HG03469 (cell line): ENCODE results near the gene CPEB3.

ENCODE experiments used
- ATAC-seq: cut with Tn5 transposase; IDR thresholded peaks from one replicate; pipeline ENCODE4 v1.9.1; 2021; ENCODE audit warnings: mild to moderate bottlenecking, moderate library complexity, moderate number of reproducible peaks; ENCODE audit not compliant: unreplicated experiment

CPEB3 gene

GRCh38 chr10:92110039-92110794 lies 180.7 kb downstream of the CPEB3 start:
- no peak for ATAC-seq

GRCh38 chr10:92108747-92109146 lies 182.1 kb downstream of the CPEB3 start:
- no peak for ATAC-seq

DNA sequence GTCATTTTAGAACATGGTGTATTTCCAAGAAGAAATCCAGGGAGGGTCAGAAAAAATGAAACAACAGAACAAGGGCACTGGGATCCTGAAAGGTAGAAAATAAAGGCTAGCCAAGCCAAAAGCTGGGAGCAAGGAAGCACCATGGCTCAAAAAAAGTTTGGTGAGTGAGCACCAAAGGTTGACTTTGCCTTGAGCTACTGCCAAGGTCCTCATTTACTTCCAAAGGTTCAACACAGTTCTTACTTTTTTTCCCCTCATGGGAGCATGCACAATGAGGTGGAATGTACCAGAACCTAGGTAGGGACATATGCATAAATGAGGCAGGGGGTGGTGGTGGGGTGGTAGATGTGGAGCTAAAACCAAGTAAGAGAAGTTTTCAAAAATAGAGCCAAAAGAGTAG lies 182.8 kb downstream of the CPEB3 start:
- ATAC-seq, result no peak

DNA sequence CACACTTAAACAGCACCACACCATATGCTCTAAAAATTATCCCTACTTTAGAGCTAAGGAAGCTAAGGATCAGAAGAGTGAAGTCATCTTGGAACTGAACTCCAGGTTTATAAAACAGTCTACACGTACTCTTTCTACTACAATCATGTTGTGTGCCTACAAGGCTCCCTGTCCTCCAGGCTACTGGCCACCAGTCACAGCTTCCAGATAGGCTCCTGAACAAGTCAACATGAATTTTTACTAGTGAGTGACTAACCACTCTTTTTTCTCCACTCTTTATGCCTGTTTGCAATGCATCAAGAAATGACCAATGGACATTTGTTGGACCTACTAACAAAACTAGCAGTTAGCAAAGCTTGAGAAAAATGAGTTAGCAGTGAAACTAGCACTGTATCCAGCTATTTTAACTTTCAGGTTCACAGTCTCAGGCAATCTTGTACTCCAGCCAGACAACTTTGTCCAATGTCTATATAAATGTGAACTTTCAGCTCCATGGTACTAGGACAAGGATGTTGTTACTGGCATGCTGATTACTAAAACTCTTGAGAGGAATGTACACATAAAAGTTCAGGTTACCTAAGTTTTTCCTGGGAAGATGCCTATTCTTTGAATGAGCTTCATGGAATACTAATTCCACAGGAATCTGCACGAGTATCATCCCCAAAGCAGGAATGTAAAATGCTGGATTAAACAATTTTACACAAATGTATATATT lies 187.3 kb downstream of the CPEB3 start:
- no peak for ATAC-seq

GRCh38 chr10:92102601-92103213 lies 188.2 kb downstream of the CPEB3 start:
- no peak for ATAC-seq

DNA sequence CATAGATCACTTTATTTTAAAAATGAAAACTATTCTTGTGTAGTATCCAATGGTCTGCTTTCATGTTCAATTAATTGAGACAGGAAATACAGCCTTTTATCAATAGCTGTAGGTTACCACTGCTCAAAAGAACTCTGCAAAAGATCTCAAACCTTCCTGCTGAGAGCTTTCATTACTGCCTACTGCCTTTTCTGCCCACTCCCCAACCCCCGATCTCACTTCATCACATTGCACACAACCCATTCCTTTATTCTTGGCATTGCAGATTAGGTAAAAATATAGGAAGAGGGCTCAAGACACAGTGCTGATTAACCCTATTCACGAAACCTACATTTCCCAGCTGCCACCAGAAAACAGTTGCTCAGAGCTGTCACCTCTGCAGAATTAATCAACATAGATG lies 195.9 kb downstream of the CPEB3 start:
- ATAC-seq, result no peak

GRCh38 chr10:92091965-92092364 lies 198.9 kb downstream of the CPEB3 start:
- no peak for ATAC-seq

DNA sequence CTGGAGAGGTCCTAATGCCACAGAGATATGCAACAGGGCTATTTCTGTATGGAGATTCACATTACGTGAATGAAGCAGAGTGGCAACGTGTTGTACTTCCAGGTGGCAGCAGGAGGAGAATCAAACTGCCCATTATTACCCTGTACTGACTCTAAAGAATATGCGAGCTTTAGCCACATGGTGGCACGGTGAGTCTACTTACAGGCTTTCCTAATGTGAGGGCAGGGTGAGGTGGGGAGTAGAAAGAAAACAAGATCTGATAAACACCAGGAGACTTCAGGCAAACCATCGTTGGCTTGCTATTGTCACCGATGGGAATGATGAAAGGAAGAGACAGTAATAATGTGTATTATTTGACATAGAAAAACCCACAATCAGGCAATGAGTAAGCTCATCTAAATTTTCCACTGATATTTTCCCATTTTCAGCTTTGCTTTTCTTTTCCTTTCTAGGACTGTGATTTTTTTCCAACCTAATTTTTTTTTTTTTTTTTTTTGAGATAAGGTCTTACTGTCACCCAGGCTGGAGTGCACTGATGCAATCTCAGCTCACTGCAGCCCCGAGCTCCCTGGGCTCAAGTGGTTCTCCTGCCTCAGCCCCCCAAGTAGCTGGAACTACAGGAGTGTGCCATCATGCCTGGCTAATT lies 203.0 kb downstream of the CPEB3 start:
- peak; percentile 84 for ATAC-seq

- ATAC-seq, result no peak
Observed at GRCh38 chr10:92082583-92083280, 208.1 kb downstream of the CPEB3 start.

DNA sequence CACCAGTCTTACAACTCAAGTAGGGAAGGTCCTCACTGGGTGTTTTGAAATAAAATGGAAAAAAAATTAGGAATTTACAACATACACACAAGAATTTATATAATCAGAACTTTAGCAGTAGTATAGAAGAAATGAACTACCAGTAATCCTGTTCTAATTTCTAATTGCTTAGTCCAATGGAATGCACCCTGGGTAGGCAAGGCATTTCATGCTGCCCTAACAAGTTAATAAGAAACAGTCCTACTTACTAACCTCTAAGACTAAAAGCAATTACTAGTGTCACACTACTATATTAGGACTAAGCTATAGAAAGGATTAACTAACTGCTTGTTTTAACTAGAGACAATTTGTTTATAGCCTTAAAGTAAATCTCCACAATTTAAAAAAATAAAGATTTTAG lies 209.2 kb downstream of the CPEB3 start:
- no peak for ATAC-seq

GRCh38 chr10:92080244-92080643 lies 210.6 kb downstream of the CPEB3 start:
- no peak for ATAC-seq

DNA sequence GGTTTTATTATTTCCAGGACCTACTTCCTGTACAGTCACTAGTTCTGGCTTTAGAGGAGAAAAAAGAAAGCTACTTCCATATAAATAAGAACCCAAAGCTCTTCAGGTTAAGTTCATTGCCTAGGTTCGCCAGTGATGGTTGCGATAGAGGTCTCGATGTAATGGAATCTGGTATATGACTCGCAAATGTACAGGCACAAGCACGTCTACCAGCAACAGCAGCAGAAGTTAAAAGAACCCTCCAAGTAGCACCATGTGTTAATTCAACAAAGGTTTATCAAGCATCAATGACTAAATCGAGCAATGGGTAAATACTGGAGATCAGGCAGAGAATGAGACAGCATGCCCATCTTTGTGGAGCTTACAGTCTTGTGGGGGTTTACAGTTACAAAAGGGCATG lies 211.9 kb downstream of the CPEB3 start:
- ATAC-seq, result no peak

GRCh38 chr10:92076722-92077121 lies 214.2 kb downstream of the CPEB3 start:
- ATAC-seq, result no peak

DNA sequence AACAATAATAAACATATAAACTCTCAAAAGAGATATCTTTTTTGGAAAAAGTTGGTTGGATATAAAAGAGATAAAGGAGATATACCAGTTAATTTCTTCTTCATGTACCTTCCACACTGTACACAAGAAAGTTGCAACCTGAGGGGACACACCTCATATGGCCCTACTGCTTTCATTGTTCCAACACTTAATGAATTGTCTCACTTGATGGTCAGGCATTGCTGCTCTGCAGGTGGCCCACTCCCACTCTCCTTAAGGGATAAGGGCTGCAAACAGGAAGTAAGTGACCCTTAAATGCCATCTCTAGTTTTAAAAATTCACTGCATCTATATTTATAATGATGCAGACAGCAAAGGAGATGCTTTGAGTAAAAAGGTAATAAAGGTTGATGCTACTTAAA lies 215.0 kb downstream of the CPEB3 start:
- ATAC-seq, result no peak

- ATAC-seq, result no peak
Observed at GRCh38 chr10:92074126-92074887, 216.6 kb downstream of the CPEB3 start.

DNA sequence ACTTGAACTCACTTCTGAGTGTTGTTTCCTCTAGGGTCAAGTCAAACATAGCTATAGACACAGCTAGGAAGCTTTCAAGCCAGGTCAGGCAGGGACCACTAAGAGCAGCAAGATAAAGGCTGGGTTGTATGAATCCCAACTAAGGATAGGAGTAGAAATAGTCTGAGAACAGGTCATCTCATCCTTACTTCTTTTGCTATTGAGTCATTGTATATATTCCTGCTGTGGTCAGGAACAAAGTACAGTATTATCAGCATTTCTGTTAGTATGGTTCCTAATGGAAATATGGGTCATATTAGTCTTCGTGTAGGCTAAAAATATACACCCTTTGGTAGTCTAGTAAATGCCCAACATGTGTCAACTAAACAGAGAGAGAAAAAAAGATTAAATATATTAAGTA lies 222.0 kb downstream of the CPEB3 start:
- ATAC-seq, result no peak

DNA sequence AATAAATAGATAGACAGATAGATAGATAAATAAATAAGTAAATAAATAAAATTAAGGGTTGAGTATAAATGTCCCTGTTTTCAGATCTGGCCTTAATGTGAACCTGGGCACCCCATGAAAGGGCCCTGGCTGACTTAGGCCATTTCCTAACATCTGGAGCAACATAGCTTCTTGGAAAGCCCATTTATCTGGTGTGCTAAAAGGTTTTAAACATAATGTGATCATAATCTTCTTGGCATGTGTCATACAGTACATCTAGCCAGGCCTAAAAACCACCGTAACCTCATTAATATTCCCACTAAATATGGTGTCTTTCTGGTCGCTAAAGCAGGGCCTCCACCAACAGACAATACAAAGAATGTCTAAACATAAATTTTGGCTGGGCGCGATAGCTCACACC lies 224.5 kb downstream of the CPEB3 start:
- no peak for ATAC-seq

DNA sequence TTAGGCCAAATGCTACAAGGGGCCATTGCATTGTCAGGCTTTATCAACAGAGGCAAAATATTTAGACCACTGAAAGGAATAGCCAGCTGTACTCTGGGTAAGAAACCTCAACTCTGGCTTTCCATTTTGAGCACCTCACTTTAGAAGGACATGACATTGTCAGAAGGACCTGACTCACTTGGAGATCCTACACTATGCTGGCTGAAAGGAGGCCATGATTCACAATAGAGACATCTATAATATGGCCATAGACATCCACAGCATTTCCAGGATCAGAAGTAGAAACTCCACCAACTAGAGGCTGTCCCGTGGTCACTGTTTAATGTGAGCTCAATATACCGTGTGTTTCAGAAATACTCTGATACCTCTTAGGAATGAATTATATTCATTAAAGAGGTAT lies 226.4 kb downstream of the CPEB3 start:
- ATAC-seq, result no peak

DNA sequence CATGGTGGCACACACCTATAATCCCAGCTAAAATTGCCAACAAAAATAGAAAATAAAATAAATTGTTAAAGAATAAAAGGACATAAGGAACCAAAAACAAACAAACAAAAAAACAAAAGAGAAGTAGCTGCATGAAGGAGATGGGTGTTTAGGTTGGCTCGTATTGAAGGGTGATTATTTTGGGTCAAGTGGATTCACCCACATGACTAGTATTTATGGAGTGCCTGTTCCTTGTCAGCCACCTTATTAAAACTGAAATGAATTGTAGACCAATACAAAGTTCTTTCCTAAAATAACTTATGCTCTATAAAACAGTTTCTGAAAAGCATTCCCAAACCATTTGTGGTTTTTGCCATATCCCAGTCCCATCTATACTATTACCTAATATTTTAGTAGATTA lies 228.6 kb downstream of the CPEB3 start:
- ATAC-seq, result no peak

DNA sequence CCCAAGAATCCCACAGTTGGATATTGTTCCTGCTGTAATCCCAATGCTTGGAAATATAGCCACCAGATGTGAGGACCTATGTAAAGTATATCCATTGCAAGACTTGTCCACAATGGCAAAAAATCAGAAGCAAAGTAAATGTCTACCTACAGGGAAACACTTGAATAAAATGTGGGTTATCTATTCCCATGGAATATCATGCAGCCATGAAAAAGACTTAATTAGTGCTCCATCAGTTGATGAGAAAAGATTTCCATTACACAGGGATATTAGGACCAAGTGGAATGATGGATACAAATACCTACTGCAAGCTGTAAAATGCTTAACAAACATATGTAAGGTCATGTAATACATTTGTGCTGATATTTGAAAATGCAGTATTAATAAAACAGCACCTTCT lies 236.1 kb downstream of the CPEB3 start:
- ATAC-seq, result no peak
